Measurements from ENCODE around the gene TMEM255B. TPM values are rescaled to one million over a fixed set of nuclear protein-coding genes. Genes with fewer than 3 reads are reported as not detected.

The TMEM255B gene
- total RNA-seq, 1 donor from 2014 or later: 8.4 TPM

GRCh38 chr13:113743366-113744195, 15.4 kb upstream of the TMEM255B start:
- H3K27ac ChIP-seq (ENCODE audit: low read depth, low read length): no peak overlapping the region
- H3K9me3 ChIP-seq (ENCODE audit: insufficient read depth, low read depth, low read length): no peaks in the 10 kb centered on the region
- DNase-seq (ENCODE audit: low read depth): no peak
- no peak overlapping the region for H3K4me2 ChIP-seq (ENCODE audit: low read length)
- Mint-ChIP-seq H3K4me1 (ENCODE audit: low read depth, unreplicated experiment) (peaks cover 4% of the 10 kb centered on the region), H3K27ac (ENCODE audit: unreplicated experiment) (no peak overlapping the region), H3K36me3 (ENCODE audit: low read depth, unreplicated experiment) (peaks cover 4% of the 10 kb centered on the region), H3K27me3 (ENCODE audit: low read depth, unreplicated experiment) (peaks cover 51% of the 10 kb centered on the region), H3K4me3 (ENCODE audit: unreplicated experiment) (no peak overlapping the region), H3K9me3 (ENCODE audit: unreplicated experiment) (no peaks in the 10 kb centered on the region)
- H2AFZ ChIP-seq (ENCODE audit: low read depth, low read length): no peak overlapping the region
- no peaks in the 10 kb centered on the region for H3K36me3 ChIP-seq (ENCODE audit: insufficient read depth, low read length)
- FAIRE-seq: no peak
- H3K9ac ChIP-seq (ENCODE audit: low read length): no peak overlapping the region
- TF ChIP-seq CTCF (IDR thresholded peaks at IDR 0.05; ENCODE audit: insufficient read depth, low read depth, low read length): no peak
- TF ChIP-seq EZH2 (IDR thresholded peaks at IDR 0.05; ENCODE audit: insufficient read depth, low read length): no peak
- H4K20me1 ChIP-seq (ENCODE audit: insufficient read depth, low read length): no peaks in the 10 kb centered on the region
- H3K79me2 ChIP-seq (ENCODE audit: insufficient read depth, low read length): no peaks in the 10 kb centered on the region
- peaks cover 9% of the 10 kb centered on the region for H3K27me3 ChIP-seq (ENCODE audit: insufficient read depth, low read length)
- H3K4me1 ChIP-seq (ENCODE audit: insufficient read depth, low read length): peaks cover 6% of the 10 kb centered on the region
- no peak overlapping the region for H3K4me3 ChIP-seq (ENCODE audit: insufficient read depth, low read depth, low read length)

DNA sequence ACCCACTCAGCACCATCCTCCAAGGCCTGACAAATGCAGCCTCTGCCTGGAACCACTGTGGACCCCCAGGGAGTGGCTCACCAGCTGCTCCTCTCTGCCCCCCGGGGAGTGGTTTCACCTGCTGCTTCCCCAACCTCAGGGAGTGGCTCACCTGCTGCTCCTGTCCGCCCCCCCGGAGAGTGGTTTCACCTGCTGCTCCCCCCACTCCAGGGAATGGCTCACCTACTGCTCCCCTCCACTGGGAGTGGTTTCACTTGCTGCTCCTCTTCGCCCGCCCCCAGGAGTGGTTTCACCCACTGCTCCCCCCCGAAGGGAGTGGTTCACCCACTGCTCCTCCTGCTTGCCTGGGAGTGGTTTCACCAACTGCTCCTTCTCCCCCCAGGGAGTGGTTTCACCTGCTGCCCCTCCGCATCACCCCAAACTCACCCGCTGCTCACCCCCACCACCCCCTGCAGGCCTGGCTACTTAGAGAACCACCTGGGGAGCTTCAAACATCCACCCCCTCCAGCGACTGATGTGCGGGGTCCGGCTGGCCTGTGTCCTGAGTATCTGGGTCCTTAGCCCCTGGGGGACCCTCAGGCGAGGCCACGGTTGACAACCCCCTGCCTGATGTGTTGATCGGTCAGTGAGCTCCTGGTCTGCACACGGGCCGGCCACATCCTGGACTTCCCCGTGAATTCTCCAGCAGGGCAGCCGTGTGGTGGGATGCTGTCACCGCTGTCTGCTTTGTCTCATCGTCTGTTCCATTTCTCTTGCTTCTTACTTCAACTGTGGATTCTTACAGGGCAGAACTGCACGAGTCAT, 14.6 kb upstream of the TMEM255B start:
- Histone ChIP-seq H4K20me1 (ENCODE audit: insufficient read depth, low read length) (no peaks in the 10 kb centered on the region), H3K27ac (ENCODE audit: low read depth, low read length) (no peak overlapping the region), H3K4me2 (ENCODE audit: low read length) (no peak overlapping the region), H3K9me3 (ENCODE audit: insufficient read depth, low read depth, low read length) (no peaks in the 10 kb centered on the region), H3K4me3 (ENCODE audit: insufficient read depth, low read depth, low read length) (no peak overlapping the region), H3K9ac (ENCODE audit: low read length) (no peak overlapping the region), H3K4me1 (ENCODE audit: insufficient read depth, low read length) (peaks cover 6% of the 10 kb centered on the region), H3K27me3 (ENCODE audit: insufficient read depth, low read length) (peaks cover 9% of the 10 kb centered on the region), H2AFZ (ENCODE audit: low read depth, low read length) (no peak overlapping the region), H3K36me3 (ENCODE audit: insufficient read depth, low read length) (no peaks in the 10 kb centered on the region), H3K79me2 (ENCODE audit: insufficient read depth, low read length) (no peaks in the 10 kb centered on the region)
- no peaks in the 10 kb centered on the region for H3K9me3 Mint-ChIP-seq (ENCODE audit: unreplicated experiment)
- no peak overlapping the region for H3K4me3 Mint-ChIP-seq (ENCODE audit: unreplicated experiment)
- H3K4me1 Mint-ChIP-seq (ENCODE audit: low read depth, unreplicated experiment): peaks cover 4% of the 10 kb centered on the region
- no peak overlapping the region for H3K27ac Mint-ChIP-seq (ENCODE audit: unreplicated experiment)
- no peak for FAIRE-seq
- H3K36me3 Mint-ChIP-seq (ENCODE audit: low read depth, unreplicated experiment): peaks cover 4% of the 10 kb centered on the region
- no peak for TF ChIP-seq CTCF (IDR thresholded peaks at IDR 0.05; ENCODE audit: insufficient read depth, low read depth, low read length)
- TF ChIP-seq EZH2 (IDR thresholded peaks at IDR 0.05; ENCODE audit: insufficient read depth, low read length): no peak
- peaks cover 48% of the 10 kb centered on the region for H3K27me3 Mint-ChIP-seq (ENCODE audit: low read depth, unreplicated experiment)
- DNase-seq (ENCODE audit: low read depth): no peak
